NT2/D1 (cell line): Measurements from ENCODE around the gene TPSAB1.
A peak's percentile ranks its signal among the peaks of the same experiment; 100 is the strongest.

Source experiments
- DNase-seq: peaks from one replicate; pipeline ENCODE4 v3.0.0-alpha.2; 2011; ENCODE audit warnings: low read depth, low spot score
- H3K27me3 ChIP-seq: 2 replicates; pipeline ENCODE4 v1.6.0; 2011; ENCODE audit warnings: mild to moderate bottlenecking; ENCODE audit not compliant: insufficient read length, insufficient read depth
- H3K36me3 ChIP-seq: 2 replicates; pipeline ENCODE4 v1.6.1; 2011; ENCODE audit warnings: mild to moderate bottlenecking, low read length, mixed read lengths; ENCODE audit not compliant: insufficient read depth, insufficient read length
- H3K4me1 ChIP-seq: 2 replicates; pipeline ENCODE4 v1.5.1; 2011; ENCODE audit not compliant: insufficient read depth, insufficient read length
- H3K4me3 ChIP-seq: 2 replicates; pipeline ENCODE4 v1.5.1; 2011; ENCODE audit warnings: low read depth; ENCODE audit not compliant: insufficient read length
- H3K9ac ChIP-seq: 2 replicates; pipeline ENCODE4 v1.6.0; 2011; ENCODE audit warnings: low read depth; ENCODE audit not compliant: insufficient read length
- H3K9me3 ChIP-seq: 2 replicates; pipeline ENCODE4 v1.5.1; 2011; ENCODE audit warnings: mild to moderate bottlenecking, low read length; ENCODE audit not compliant: insufficient read depth
- SUZ12 ChIP-seq: IDR thresholded peaks from 2 replicates; pipeline ENCODE4 v1.6.1; 2011; ENCODE audit not compliant: insufficient read length, insufficient read depth; ENCODE audit errors: extremely low read depth
- YY1 ChIP-seq: IDR thresholded peaks from 2 replicates; pipeline ENCODE4 v1.6.1; 2011; ENCODE audit not compliant: insufficient read length, insufficient read depth
- ZNF274 ChIP-seq: IDR thresholded peaks from 2 replicates; pipeline ENCODE4 v1.6.1; 2011; ENCODE audit warnings: mild to moderate bottlenecking, low read depth, low read length

Gene TPSAB1

DNA sequence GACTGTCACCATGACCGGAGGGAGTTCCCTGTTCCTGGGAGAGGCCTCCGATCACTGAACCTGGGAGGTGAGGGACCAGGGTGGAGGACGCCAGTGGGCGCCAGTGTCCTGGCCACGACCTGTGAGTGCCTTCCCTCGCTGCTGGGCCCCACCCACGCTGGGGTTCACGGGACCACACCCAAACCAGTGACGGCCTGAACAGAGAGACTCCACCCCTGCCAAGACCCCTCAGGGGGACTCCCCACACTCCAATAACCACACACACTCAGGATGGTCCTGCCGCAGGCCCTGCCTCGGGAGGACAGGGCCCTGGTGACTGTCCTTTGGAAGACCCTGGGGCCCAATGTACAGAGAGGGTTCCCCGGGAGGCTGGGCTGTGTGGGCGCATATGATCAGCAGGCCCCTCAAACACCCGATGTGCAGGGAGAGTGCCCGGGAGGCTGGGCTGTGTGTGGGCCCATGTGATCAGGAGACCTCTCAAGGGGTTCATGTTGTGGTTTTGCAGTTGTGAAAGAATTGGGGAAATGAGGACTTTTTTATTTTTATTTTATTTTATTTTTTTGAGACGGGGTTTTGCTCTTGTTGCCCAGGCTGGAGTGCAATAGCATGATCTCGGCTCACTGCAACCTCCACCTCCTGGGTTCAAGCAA is 41.9 kb downstream of the TPSAB1 start:
- H3K9me3 ChIP-seq: no peaks in the 10 kb centered on the region
- peaks cover 46% of the 10 kb centered on the region for H3K4me1 ChIP-seq
- no peaks in the 10 kb centered on the region for H3K36me3 ChIP-seq
- TF ChIP-seq YY1 (no peak), SUZ12 (no peak), ZNF274 (no peak)
- DNase-seq: no peak
- H3K4me3 ChIP-seq: no peak overlapping the region
- H3K27me3 ChIP-seq: peaks cover 49% of the 10 kb centered on the region
- peak overlapping the region; percentile 6 for H3K9ac ChIP-seq

DNA sequence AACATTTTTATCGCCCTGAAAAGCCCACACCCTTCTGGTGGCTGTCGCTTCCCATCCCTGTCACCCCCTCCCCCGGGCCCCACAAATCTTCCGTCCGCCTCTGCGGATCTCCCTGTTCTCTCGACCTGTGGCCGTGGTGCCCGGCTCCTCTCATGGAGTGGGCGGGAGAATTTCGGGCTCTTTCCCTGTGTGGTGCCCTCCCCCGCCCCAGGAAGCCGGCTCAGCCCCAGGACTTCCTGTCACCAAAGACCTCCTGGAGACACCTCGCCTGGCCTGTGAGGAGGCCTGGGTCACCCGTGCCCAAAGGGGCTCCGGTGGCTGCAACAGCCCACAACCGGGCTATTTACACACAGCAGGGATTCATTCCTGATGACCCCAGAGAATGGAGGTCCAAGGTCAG is 42.8 kb downstream of the TPSAB1 start:
- H3K27me3 ChIP-seq: peaks cover 54% of the 10 kb centered on the region
- no peaks in the 10 kb centered on the region for H3K36me3 ChIP-seq
- no peak for DNase-seq
- H3K9me3 ChIP-seq: no peaks in the 10 kb centered on the region
- no peak overlapping the region for H3K9ac ChIP-seq
- H3K4me3 ChIP-seq: no peak overlapping the region
- TF ChIP-seq YY1: no peak
- TF ChIP-seq SUZ12: no peak
- H3K4me1 ChIP-seq: peaks cover 39% of the 10 kb centered on the region

DNA sequence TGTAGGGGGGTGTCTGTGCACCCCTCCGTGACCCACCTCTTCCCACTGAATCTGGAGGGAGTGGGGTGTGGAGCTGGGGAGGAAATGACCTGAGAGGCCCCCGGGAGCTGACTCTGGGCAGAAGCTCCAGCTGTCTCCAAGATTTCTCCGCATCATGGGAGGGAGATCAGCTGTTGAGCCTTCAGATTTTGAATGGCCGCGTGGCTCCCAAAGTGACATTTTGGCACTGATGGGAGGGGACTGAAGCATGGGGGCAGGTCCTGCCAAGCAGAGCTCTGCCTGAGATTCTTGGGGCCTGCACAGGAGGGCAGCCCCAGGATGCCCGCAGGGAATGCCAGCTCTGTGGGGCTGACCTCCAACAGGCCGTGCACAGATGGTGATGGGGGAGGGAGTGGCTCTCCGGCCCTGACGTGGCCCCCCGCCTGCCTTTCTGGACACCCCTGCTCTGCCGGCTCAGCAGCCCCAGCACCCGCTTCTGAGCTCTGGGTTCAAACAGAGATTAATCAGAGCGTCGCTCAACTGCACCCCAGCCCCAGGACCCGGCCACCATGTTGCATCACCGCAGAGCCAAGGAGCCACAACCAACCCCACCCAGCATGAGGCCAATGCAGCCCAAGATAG is 43.6 kb downstream of the TPSAB1 start:
- no peak for TF ChIP-seq YY1
- Histone ChIP-seq H3K27me3 (peaks cover 62% of the 10 kb centered on the region), H3K36me3 (no peaks in the 10 kb centered on the region), H3K4me1 (peaks cover 33% of the 10 kb centered on the region), H3K9me3 (no peaks in the 10 kb centered on the region), H3K4me3 (no peak overlapping the region), H3K9ac (no peak overlapping the region)
- DNase-seq: no peak

DNA sequence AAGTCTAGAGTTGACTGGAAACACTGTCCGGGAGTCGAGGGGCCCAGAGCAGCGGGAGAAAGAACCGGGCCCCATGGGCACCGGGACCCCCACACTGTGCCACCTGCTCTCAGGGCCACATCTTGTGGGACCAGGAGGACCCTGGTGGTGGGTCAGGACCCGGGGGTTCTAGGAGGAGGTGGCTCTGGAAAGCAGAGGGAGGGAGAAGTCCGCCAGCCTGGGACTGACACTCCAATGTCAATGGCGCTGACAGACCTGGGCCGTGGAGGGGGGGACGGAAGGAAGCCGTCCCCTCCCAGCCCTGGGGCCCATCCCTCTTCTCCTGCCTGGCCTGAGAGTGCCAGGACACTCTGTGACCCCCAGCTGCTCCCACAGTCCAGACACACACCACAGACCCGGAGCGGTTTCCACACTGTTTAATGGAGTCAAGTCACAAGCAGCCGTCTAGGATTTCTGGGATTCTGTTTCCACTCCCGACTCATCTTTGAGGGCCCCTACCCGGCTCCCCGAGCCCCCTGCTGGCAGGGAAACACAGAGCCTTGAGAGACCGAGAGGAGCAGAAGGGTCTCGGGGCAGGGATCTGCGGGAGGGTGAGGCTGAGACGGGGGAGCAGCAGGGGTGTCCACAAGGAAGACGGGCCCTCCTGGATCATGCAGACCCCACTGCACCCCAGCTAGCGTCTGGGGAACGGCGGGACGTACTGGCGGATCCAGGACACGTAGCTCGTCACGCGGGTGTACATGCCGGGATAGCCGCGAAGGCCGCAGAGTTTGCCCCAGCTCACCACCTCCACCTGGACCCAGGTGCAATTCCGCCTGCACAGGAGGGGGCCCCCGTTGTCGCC is 45.4 kb downstream of the TPSAB1 start:
- TF ChIP-seq ZNF274 (no peak), YY1 (no peak), SUZ12 (no peak)
- peaks cover 26% of the 10 kb centered on the region for H3K4me1 ChIP-seq
- no peak for DNase-seq
- no peak overlapping the region for H3K9ac ChIP-seq
- no peaks in the 10 kb centered on the region for H3K36me3 ChIP-seq
- peaks cover 65% of the 10 kb centered on the region for H3K27me3 ChIP-seq
- H3K4me3 ChIP-seq: no peak overlapping the region
- no peaks in the 10 kb centered on the region for H3K9me3 ChIP-seq

DNA sequence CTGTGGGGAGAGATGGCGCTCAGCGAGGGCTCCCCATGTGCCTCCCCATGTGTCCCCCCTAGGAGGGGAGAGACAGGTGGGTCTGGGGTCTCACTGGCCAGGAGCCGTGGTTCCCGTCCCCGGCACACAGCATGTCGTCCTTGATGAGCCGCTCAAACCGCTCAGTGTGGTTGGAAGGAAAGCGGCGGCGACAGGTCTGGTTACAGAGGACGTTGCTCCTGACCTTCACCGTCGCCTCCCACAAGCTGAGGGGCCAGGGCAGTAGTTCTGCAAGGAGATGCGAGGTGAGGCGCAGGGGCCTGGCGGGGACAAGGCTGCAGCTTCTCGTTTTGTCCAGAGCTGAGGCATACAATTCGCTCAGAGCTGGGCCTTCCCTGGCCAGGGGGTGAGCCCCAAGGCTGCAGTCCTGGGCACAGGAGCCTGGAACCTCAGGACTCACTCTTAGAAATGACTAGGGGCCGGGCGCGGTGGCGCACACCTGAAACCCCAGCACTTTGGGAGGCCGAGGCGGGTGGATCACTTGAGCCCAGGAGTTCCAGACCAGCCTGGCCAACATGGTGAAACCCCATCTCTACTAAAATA is 46.1 kb downstream of the TPSAB1 start:
- Histone ChIP-seq H3K36me3 (no peaks in the 10 kb centered on the region), H3K9ac (no peak overlapping the region), H3K4me3 (no peak overlapping the region), H3K4me1 (peaks cover 26% of the 10 kb centered on the region), H3K27me3 (peaks cover 71% of the 10 kb centered on the region), H3K9me3 (no peaks in the 10 kb centered on the region)
- TF ChIP-seq YY1 (no peak), SUZ12 (no peak), ZNF274 (no peak)
- DNase-seq: no peak

- Histone ChIP-seq H3K4me3 (no peak overlapping the region), H3K9me3 (no peaks in the 10 kb centered on the region), H3K4me1 (peaks cover 22% of the 10 kb centered on the region), H3K27me3 (peaks cover 73% of the 10 kb centered on the region), H3K36me3 (no peaks in the 10 kb centered on the region), H3K9ac (no peak overlapping the region)
- no peak for TF ChIP-seq YY1
- DNase-seq: no peak
These were observed 47.6 kb downstream of the TPSAB1 start for GRCh38 chr16:1287982-1288670.
